Prostate gland (tissue), 2 donors: ENCODE data around the gene KIF26B. TPM values are rescaled to one million over a fixed set of nuclear protein-coding genes. Genes with fewer than 3 reads are reported as not detected.

Experiments
- DNase-seq: peaks from one replicate; pipeline ENCODE4 v3.0.0-alpha.2; 2019; ENCODE audit warnings: low spot score
- H3K27ac ChIP-seq, 2 donors: fragments of 200-600 bp; sonication (generic); 2 replicates each; pipeline ENCODE4 v1.5.1; 2017 to 2019
- H3K27me3 ChIP-seq: fragments of 200-600 bp; sonication (generic); replicated peaks from 2 replicates; pipeline ENCODE4 v1.5.1; 2019; ENCODE audit not compliant: insufficient read depth
- H3K36me3 ChIP-seq, 2 donors: fragments of 200-600 bp; sonication (generic); 1 replicate in 1 of 2; 2 replicates in 1 of 2; pipeline versions ENCODE4 v1.5.1 to v1.8.1; 2017 to 2019
- H3K4me1 ChIP-seq: fragments of 200-600 bp; sonication (generic); replicated peaks from 2 replicates; pipeline ENCODE4 v1.5.1; 2019
- H3K4me3 ChIP-seq, 2 donors: fragments of 200-600 bp; sonication (generic); 2 replicates each; pipeline ENCODE4 v1.5.1; 2017 to 2019
- H3K9me3 ChIP-seq: fragments of 200-600 bp; sonication (generic); 2 replicates; pipeline ENCODE4 v1.5.1; 2017
- POLR2A ChIP-seq: fragments of 450-650 bp; IDR thresholded peaks from one replicate; pipeline ENCODE4 v1.6.1; 2016; ENCODE audit warnings: antibody characterized with exemption, mild to moderate bottlenecking
- POLR2AphosphoS5 ChIP-seq: sonication (generic); formaldehyde crosslinking; IDR thresholded peaks from one replicate; pipeline ENCODE4 v1.6.1; 2017; ENCODE audit warnings: antibody characterized with exemption
- WGBS: methylation state at CpG from one replicate; pipeline ENCODE4 v1.1.5; 2018; 5-methylcytosine and 5-hydroxymethylcytosine counted together
- intact Hi-C: fragments of 100-400 bp; cut with DNase I; formaldehyde crosslinking; loops from one replicate; pipeline ENCODE4 v1.14.2; 2022
- total RNA-seq, 2 donors: library from RNA; depleted of rRNA; stranded (reverse); fragments of >200 nt; gene quantifications; one replicate each; pipeline ENCODE4 v1.1.0, GENCODE V29; 2016
- TF ChIP-seq, protein P1 (sequence below), 4 experiments: fragments of 200-600 bp in 2 of 4; fragments of 450-650 bp in 2 of 4; sonication (generic) in 2 of 4; IDR thresholded peaks; 1 replicate in 3 of 4; 2 replicates in 1 of 4; pipeline ENCODE4 v1.5.1; 2016 to 2019; ENCODE audit warnings: antibody characterized with exemption in 4 of 4, mild to moderate bottlenecking in 2 of 4, moderate library complexity in 2 of 4

Gene KIF26B
- total RNA-seq, 2 donors from 2014 or later = 3.3 to 3.8 TPM

DNA sequence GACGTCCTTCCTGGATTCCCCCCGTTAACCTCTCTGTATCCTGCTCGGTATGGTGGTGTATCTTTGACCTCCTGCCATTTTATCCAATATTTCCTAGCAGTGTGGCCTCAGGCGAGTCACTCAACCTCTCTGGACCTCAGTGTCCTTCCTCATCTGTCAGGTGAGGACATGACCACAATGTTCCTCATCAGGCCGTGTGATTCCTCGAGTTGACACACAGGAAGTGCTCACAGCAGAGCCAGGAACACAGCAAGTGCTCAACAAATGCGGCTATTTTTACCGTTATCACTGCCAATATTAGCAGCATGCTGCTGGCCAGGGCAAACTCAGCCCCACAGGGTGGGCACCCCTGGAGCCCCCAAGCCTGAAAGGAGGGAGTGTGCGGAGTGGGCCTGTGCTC, 450.2 kb downstream of the KIF26B start:
- Histone ChIP-seq H3K4me1 (no peaks in the 10 kb centered on the region), H3K9me3 (no peaks in the 10 kb centered on the region), H3K27ac (no peak overlapping the region), H3K27me3 (no peaks in the 10 kb centered on the region), H3K4me3 (no peak overlapping the region), H3K36me3 (no peaks in the 10 kb centered on the region)
- no peak for TF ChIP-seq POLR2A
- no peak for TF ChIP-seq POLR2AphosphoS5
- TF ChIP-seq, protein P1, sequence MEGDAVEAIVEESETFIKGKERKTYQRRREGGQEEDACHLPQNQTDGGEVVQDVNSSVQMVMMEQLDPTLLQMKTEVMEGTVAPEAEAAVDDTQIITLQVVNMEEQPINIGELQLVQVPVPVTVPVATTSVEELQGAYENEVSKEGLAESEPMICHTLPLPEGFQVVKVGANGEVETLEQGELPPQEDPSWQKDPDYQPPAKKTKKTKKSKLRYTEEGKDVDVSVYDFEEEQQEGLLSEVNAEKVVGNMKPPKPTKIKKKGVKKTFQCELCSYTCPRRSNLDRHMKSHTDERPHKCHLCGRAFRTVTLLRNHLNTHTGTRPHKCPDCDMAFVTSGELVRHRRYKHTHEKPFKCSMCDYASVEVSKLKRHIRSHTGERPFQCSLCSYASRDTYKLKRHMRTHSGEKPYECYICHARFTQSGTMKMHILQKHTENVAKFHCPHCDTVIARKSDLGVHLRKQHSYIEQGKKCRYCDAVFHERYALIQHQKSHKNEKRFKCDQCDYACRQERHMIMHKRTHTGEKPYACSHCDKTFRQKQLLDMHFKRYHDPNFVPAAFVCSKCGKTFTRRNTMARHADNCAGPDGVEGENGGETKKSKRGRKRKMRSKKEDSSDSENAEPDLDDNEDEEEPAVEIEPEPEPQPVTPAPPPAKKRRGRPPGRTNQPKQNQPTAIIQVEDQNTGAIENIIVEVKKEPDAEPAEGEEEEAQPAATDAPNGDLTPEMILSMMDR (IDR thresholded peaks at IDR 0.05) = no peak
- intact Hi-C loops = no loop called here
- 82% methylated on average over 9 of the region's 9 CpGs for WGBS
- DNase-seq = no peak

DNA sequence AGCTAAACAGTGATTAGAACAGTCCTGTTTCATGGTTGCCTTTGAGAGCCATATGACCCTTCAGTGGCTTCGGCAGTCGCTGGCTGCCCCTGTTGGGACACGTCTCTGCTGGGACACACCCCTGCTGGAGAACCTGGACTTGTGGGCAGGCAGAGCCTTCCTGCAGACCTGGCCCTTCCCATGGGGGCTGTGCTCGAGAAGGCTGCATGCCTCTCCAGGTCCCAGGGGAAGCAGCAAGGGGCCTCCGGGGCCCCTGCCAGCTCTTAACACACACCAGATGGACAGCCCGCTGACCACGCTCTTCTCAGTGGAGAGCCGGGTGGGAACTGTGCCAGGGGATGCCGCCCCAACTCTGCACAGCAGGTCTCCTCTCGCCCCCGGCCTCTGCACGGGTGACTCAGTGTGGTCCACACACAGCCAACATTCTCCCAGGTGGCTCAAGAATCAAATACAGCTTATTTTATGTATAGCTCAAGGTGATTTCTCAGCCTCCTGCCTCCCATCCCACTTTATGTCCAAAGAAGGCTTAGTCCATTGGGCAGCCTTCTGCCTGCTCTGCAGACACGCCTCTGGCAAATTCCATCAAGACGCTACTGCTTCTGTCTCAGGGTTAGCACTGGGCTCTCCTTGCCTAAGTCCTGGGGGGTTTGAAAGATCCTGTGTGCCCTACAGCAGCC, 450.8 kb downstream of the KIF26B start:
- 38% methylated on average over 14 of the region's 14 CpGs for WGBS
- no peak overlapping the region for H3K4me3 ChIP-seq
- H3K9me3 ChIP-seq = no peaks in the 10 kb centered on the region
- intact Hi-C loops = no loop called here
- no peaks in the 10 kb centered on the region for H3K36me3 ChIP-seq
- H3K4me1 ChIP-seq = no peaks in the 10 kb centered on the region
- H3K27me3 ChIP-seq = no peaks in the 10 kb centered on the region
- no peak overlapping the region for H3K27ac ChIP-seq
- DNase-seq = no peak
- TF ChIP-seq, protein P1 (IDR thresholded peaks at IDR 0.05) = no peak
- no peak for TF ChIP-seq POLR2AphosphoS5
- TF ChIP-seq POLR2A = no peak

DNA sequence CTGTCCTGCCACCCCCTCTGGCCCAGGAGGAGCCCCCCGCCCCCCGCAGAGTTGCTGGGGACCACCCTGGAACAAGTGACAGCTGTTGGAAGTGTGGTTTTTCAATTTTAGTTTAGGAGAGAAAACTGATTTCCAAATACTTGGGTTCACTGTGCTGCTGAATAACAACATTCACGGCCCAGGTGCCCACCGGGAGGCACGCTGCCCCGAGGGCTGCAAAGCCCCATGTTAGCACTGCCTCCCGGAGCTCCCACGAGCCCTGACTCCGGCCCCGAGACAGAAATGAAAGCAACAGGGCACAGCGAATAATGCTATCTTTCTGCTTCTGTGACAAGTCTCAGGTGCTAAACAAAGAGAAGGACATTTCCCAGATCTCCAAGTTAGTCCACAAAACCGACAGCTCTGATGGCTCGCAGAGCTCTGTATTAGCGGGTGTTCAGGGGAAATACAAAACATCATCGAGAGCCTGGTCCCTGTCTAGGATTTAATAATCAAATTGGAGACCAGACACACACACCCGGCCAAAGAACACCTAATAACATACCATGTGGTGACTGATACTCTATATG, 451.5 kb downstream of the KIF26B start:
- Histone ChIP-seq H3K4me1 (no peaks in the 10 kb centered on the region), H3K36me3 (no peaks in the 10 kb centered on the region), H3K4me3 (no peak overlapping the region), H3K9me3 (no peaks in the 10 kb centered on the region), H3K27me3 (no peaks in the 10 kb centered on the region), H3K27ac (no peak overlapping the region)
- intact Hi-C loops = no loop called here
- no peak for DNase-seq
- WGBS = 75% methylated on average over 16 of the region's 16 CpGs
- no peak for TF ChIP-seq POLR2A
- no peak for TF ChIP-seq POLR2AphosphoS5
- TF ChIP-seq, protein P1 (IDR thresholded peaks at IDR 0.05) = no peak

DNA sequence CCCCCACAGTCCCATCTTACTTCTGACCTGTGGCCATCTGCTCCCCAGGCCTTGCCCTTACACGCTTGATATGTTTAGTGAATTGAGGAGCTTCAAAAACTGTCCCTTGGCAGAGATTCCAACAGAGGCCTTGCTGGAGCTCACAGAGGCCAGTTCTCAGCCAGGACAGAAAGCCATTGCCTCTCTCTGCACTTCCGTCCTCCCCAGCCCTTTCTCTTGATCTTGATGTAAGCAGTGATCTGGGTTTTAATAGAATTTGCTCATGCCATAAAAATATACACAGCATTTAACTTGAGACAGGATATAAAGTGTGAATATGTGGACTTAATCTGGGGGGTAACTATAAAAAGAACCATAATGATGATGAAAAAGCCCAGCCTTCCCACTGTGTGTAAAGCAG, 453.5 kb downstream of the KIF26B start:
- 69% methylated on average over 2 of the region's 2 CpGs for WGBS
- Histone ChIP-seq H3K27me3 (no peaks in the 10 kb centered on the region), H3K4me1 (no peaks in the 10 kb centered on the region), H3K36me3 (no peaks in the 10 kb centered on the region), H3K27ac (no peak overlapping the region), H3K4me3 (no peak overlapping the region), H3K9me3 (no peaks in the 10 kb centered on the region)
- TF ChIP-seq POLR2A = no peak
- TF ChIP-seq POLR2AphosphoS5 = no peak
- TF ChIP-seq, protein P1 (IDR thresholded peaks at IDR 0.05) = no peak
- no peak for DNase-seq
- intact Hi-C loops = no loop called here
